ENCODE data around the gene CFAP65. TPM values are rescaled to one million over a fixed set of nuclear protein-coding genes. Genes with fewer than 3 reads are reported as not detected.

CFAP65 gene, protein sequence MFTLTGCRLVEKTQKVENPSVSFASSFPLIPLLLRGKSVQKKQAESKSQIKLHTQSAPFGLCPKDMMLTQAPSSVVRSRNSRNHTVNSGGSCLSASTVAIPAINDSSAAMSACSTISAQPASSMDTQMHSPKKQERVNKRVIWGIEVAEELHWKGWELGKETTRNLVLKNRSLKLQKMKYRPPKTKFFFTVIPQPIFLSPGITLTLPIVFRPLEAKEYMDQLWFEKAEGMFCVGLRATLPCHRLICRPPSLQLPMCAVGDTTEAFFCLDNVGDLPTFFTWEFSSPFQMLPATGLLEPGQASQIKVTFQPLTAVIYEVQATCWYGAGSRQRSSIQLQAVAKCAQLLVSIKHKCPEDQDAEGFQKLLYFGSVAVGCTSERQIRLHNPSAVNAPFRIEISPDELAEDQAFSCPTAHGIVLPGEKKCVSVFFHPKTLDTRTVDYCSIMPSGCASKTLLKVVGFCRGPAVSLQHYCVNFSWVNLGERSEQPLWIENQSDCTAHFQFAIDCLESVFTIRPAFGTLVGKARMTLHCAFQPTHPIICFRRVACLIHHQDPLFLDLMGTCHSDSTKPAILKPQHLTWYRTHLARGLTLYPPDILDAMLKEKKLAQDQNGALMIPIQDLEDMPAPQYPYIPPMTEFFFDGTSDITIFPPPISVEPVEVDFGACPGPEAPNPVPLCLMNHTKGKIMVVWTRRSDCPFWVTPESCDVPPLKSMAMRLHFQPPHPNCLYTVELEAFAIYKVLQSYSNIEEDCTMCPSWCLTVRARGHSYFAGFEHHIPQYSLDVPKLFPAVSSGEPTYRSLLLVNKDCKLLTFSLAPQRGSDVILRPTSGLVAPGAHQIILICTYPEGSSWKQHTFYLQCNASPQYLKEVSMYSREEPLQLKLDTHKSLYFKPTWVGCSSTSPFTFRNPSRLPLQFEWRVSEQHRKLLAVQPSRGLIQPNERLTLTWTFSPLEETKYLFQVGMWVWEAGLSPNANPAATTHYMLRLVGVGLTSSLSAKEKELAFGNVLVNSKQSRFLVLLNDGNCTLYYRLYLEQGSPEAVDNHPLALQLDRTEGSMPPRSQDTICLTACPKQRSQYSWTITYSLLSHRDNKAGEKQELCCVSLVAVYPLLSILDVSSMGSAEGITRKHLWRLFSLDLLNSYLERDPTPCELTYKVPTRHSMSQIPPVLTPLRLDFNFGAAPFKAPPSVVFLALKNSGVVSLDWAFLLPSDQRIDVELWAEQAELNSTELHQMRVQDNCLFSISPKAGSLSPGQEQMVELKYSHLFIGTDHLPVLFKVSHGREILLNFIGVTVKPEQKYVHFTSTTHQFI (N-terminal part only)
- total RNA-seq = not detected
- long read RNA-seq = 0 reads

DNA sequence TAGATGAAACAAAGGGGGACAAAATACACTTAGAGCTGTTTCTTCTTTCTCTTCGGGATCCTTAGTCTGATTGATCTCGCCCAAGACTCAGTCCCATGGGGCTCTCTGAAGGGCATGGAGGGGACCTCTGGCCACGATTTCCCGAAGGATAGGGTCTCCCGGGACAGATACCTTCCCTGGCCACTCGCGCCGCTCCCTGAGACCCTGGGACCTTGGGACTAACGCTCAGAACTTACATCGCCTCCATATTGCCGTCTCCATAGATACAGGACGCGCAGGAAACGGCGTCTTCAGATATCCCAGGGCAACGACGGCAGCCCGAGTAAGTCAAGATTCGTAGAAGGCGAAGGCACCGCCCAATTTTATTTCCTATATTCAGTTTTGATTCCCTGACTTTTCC lies at the start of gene CFAP65:
Gene CFAP65 (minus strand): TSS at position 265 of the 400 bp plus-strand sequence. CDS start 2,468 bp downstream, outside the sequence.
- DNase-seq = no peak
- peak within 1 kb of the TSS; percentile 45 for H3K4me3 ChIP-seq

DNA sequence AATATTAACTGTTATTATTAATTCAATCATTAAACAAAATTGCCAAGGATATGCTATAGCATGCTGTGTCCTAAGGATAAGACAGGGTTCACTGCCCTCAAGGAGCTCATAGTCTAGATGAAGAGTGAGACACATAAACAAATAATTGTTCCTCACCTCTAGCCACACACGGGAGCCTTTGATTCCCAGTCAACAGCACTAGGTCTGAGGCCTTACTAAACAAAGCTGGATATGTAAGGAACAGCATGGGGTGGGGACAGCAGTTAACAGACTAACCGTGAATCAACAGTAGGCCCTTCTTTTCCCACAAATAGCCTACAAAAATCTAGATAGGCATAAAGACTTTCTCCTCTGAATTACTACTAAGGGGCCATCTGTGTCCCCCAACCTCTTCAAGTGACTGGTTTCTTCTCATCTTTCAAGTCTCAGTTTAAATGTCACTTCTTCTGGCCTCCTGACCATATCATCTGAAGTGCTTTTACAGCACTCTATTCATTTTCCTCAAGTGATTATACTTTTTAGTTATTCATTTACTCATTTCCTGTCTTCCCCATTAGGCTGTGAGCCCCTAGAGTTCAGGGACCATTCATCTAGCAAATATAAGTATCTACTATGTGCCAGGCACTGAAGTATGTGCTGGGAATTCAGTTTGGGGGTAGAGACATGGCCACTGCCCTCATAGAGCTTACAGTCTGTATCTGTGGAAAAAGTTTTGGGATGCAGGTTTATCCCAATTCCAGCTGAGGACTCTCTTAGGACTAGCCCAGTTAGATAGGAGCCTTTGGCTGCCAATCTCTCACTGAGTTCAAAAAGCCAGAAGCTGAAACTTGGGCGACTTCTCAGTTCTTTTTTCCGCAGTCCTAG lies 49.4 kb upstream of the CFAP65 start:
- no peak overlapping the region for H3K27ac ChIP-seq (replicated peaks)
- peaks cover 8% of the 10 kb centered on the region for H3K4me1 ChIP-seq
- no peak for DNase-seq
- H3K36me3 ChIP-seq = no peaks in the 10 kb centered on the region
- no peaks in the 10 kb centered on the region for H3K27me3 ChIP-seq (ENCODE audit: low read depth)
- H3K9me3 ChIP-seq (replicated peaks) = no peaks in the 10 kb centered on the region
- TF ChIP-seq, protein P1, sequence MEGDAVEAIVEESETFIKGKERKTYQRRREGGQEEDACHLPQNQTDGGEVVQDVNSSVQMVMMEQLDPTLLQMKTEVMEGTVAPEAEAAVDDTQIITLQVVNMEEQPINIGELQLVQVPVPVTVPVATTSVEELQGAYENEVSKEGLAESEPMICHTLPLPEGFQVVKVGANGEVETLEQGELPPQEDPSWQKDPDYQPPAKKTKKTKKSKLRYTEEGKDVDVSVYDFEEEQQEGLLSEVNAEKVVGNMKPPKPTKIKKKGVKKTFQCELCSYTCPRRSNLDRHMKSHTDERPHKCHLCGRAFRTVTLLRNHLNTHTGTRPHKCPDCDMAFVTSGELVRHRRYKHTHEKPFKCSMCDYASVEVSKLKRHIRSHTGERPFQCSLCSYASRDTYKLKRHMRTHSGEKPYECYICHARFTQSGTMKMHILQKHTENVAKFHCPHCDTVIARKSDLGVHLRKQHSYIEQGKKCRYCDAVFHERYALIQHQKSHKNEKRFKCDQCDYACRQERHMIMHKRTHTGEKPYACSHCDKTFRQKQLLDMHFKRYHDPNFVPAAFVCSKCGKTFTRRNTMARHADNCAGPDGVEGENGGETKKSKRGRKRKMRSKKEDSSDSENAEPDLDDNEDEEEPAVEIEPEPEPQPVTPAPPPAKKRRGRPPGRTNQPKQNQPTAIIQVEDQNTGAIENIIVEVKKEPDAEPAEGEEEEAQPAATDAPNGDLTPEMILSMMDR (IDR thresholded peaks at IDR 0.05; ENCODE audit: borderline replicate concordance) = no peak
- no peak overlapping the region for H3K4me3 ChIP-seq
- intact Hi-C loops (cut with micrococcal nuclease) = no loop called here

More for the DNA sequence above, at the start of gene CFAP65:
- Histone ChIP-seq H3K4me1 (peaks cover 5% of the 10 kb centered on the region), H3K27ac (replicated peaks) (no peak within 1 kb of the TSS), H3K9me3 (replicated peaks) (no peaks in the 10 kb centered on the region), H3K36me3 (no peaks in the 10 kb centered on the region), H3K27me3 (ENCODE audit: low read depth) (peaks cover 98% of the 10 kb centered on the region)
- intact Hi-C loops (cut with micrococcal nuclease) = no loop called here
- TF ChIP-seq, protein P1 (IDR thresholded peaks at IDR 0.05; ENCODE audit: borderline replicate concordance) = no peak

DNA sequence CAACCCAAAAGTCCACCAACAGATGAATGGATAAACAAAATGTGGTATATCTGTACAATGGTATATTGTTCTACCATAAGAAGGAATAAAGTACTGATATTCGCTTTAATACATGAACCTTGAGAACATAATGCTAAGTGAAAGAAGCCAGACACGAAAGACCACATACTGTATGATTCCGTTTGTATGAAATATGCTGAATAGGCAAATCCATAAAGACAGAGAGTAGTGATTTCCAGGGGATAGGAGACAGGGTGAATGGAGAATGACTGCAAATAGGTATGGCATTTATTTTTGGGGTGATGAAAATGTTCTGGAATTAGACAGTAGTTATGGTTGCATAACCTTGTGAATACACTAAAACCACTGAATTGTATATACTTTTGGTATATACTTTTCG lies 48.0 kb upstream of the CFAP65 start:
- Histone ChIP-seq H3K36me3 (no peaks in the 10 kb centered on the region), H3K27me3 (ENCODE audit: low read depth) (no peaks in the 10 kb centered on the region), H3K4me1 (peaks cover 2% of the 10 kb centered on the region), H3K27ac (replicated peaks) (no peak overlapping the region), H3K4me3 (no peak overlapping the region), H3K9me3 (replicated peaks) (no peaks in the 10 kb centered on the region)
- TF ChIP-seq, protein P1 (IDR thresholded peaks at IDR 0.05; ENCODE audit: borderline replicate concordance) = no peak
- intact Hi-C loops (cut with micrococcal nuclease) = no loop called here
- DNase-seq = no peak

DNA sequence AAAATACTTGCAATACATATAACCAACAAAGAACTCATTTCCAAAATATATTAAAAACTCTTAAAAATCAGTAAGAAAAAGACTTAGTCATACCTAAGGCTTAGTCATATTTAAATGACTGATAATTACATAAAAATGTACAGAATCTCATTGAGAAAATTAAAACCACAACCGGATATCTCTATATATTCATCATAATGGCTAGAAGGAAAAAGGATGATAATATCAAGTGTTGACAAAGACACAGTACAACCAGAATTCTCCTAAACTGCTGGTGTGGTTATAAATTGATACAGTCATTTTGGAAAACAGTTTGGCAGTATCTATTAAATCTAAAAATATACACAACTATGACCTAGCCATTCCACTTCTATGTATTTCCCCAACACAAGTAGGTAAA lies 46.5 kb upstream of the CFAP65 start:
- Histone ChIP-seq H3K4me1 (peaks cover 4% of the 10 kb centered on the region), H3K36me3 (no peaks in the 10 kb centered on the region), H3K27ac (replicated peaks) (no peak overlapping the region), H3K4me3 (no peak overlapping the region), H3K9me3 (replicated peaks) (no peaks in the 10 kb centered on the region), H3K27me3 (ENCODE audit: low read depth) (no peaks in the 10 kb centered on the region)
- DNase-seq = no peak
- TF ChIP-seq, protein P1 (IDR thresholded peaks at IDR 0.05; ENCODE audit: borderline replicate concordance) = no peak
- intact Hi-C loops (cut with micrococcal nuclease) = no loop called here
